ENCODE data around the gene ZNF74.

DNA sequence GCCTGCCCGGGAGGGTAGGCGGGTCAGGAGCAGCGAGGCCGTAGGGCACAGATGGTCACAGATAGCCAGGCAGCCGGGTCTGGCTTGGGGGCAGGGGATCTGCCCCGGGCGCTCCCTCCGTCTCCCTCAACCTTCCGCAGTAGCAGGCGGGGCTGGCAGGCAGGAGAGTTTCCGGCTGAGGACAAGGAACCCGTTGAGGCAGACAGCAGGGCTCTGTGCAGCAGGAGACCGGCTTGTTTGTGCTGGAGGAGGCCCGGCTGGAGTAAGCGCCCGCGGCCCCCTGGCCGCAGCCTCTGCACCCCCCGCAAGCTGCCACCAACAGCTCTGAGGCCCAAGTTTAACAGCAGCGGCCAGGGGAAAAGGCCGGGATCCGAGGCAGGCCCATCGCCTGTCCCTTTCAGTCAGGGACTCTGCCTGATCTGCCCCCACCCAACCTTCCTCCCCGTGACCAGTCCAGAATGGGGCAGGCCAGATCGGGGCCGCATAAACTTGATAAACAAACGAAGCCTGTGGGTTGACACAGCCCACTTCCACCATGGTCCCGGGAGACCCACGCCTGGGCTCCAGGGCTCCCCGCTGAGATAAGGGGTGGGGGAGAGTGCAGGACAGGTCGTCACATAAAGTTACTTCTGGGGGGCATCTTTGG, 30.1 kb downstream of the ZNF74 start:
- TF ChIP-seq CTCF (IDR thresholded peaks at IDR 0.05) (no peak), POLR2A (IDR thresholded peaks at IDR 0.05; ENCODE audit: low read depth) (no peak), POLR2AphosphoS5 (IDR thresholded peaks at IDR 0.05) (no peak)
